Mesenchymal stem cell (in vitro differentiated cells and primary cell): Measurements from ENCODE around the gene MAN2A1.

ENCODE experiments used
- DNase-seq: peaks from one replicate; pipeline ENCODE4 v3.0.0-alpha.2; 2013
- H2AFZ ChIP-seq: one replicate; pipeline ENCODE4 v1.6.1; 2013; ENCODE audit warnings: low read depth, mild to moderate bottlenecking, control low read depth, inconsistent platforms, low read length, moderate library complexity
- H2AK5ac ChIP-seq: 2 replicates; pipeline ENCODE4 v1.6.1; 2013; ENCODE audit warnings: low read length, moderate library complexity, mild to moderate bottlenecking, inconsistent platforms; ENCODE audit not compliant: severe bottlenecking
- H2BK120ac ChIP-seq: one replicate; pipeline ENCODE4 v1.6.1; 2013; ENCODE audit warnings: low read depth, mild to moderate bottlenecking, inconsistent platforms, low read length, moderate library complexity
- H2BK12ac ChIP-seq, 2 experiments: one replicate each; pipeline ENCODE4 v1.6.1; 2013; ENCODE audit warnings: inconsistent platforms in 2 of 2, low read length in 2 of 2, mild to moderate bottlenecking in 2 of 2, moderate library complexity in 2 of 2, control low read depth in 1 of 2
- H2BK15ac ChIP-seq: one replicate; pipeline ENCODE4 v1.6.1; 2013; ENCODE audit warnings: mild to moderate bottlenecking, low read depth, inconsistent platforms; ENCODE audit not compliant: poor library complexity, severe bottlenecking
- H2BK5ac ChIP-seq: 2 replicates; pipeline ENCODE4 v1.6.1; 2013; ENCODE audit warnings: low read depth, mild to moderate bottlenecking, low read length, control low read depth, inconsistent platforms; ENCODE audit not compliant: poor library complexity, severe bottlenecking
- H3K14ac ChIP-seq, 2 experiments: one replicate each; pipeline ENCODE4 v1.6.1; 2013; ENCODE audit warnings: inconsistent platforms in 2 of 2, low read length in 2 of 2, control low read depth in 1 of 2, mild to moderate bottlenecking in 1 of 2, moderate library complexity in 1 of 2
- H3K18ac ChIP-seq, 2 experiments: one replicate each; pipeline ENCODE4 v1.6.1; 2013; ENCODE audit warnings: inconsistent platforms in 2 of 2, low read length in 2 of 2, control low read depth in 1 of 2, low read depth in 1 of 2, mild to moderate bottlenecking in 1 of 2
- H3K23ac ChIP-seq, 2 experiments: one replicate each; pipeline ENCODE4 v1.6.1; 2013; ENCODE audit warnings: inconsistent platforms in 2 of 2, low read length in 2 of 2, mild to moderate bottlenecking in 2 of 2, moderate library complexity in 2 of 2, control low read depth in 1 of 2
- H3K27ac ChIP-seq: 2 replicates; pipeline ENCODE4 v1.5.1; 2013; ENCODE audit warnings: mild to moderate bottlenecking, moderate library complexity, low read length, control low read depth, inconsistent platforms; ENCODE audit not compliant: poor library complexity, severe bottlenecking
- H3K27me3 ChIP-seq, 2 experiments: 2 replicates each; pipeline versions ENCODE4 v1.6.1 to v1.7.0; 2013; ENCODE audit warnings: low read length in 2 of 2, mild to moderate bottlenecking in 2 of 2, moderate library complexity in 2 of 2, control low read depth in 1 of 2, inconsistent platforms in 1 of 2; ENCODE audit not compliant: control insufficient read depth in 1 of 2, insufficient read depth in 1 of 2
- H3K36me3 ChIP-seq, 2 experiments: 2 replicates each; pipeline versions ENCODE4 v1.6.1 to v1.7.0; 2013; ENCODE audit warnings: low read length in 2 of 2, control low read depth in 1 of 2, inconsistent platforms in 1 of 2, low read depth in 1 of 2, mild to moderate bottlenecking in 1 of 2; ENCODE audit not compliant: insufficient read depth in 2 of 2, control insufficient read depth in 1 of 2
- H3K4ac ChIP-seq, 2 experiments: one replicate each; pipeline ENCODE4 v1.6.1; 2013; ENCODE audit warnings: inconsistent platforms in 2 of 2, low read length in 2 of 2, mild to moderate bottlenecking in 2 of 2, moderate library complexity in 2 of 2, control low read depth in 1 of 2, low read depth in 1 of 2
- H3K4me1 ChIP-seq: 2 replicates; pipeline ENCODE4 v1.6.1; 2013; ENCODE audit warnings: low read depth, low read length, control low read depth; ENCODE audit not compliant: control insufficient read depth, insufficient read depth
- H3K4me2 ChIP-seq: 2 replicates; pipeline ENCODE4 v1.6.1; 2013; ENCODE audit warnings: low read length, mild to moderate bottlenecking, inconsistent platforms; ENCODE audit not compliant: poor library complexity, severe bottlenecking
- H3K4me3 ChIP-seq, 2 experiments: 2 replicates each; pipeline versions ENCODE4 v1.5.1 to v1.7.0; 2013; ENCODE audit warnings: low read length in 2 of 2, mild to moderate bottlenecking in 2 of 2, control low read depth in 1 of 2, low read depth in 1 of 2; ENCODE audit not compliant: insufficient read depth in 1 of 2
- H3K79me1 ChIP-seq: replicated peaks from 2 replicates; pipeline ENCODE4 v1.6.1; 2013; ENCODE audit warnings: mild to moderate bottlenecking, control low read depth, low read length, inconsistent platforms; ENCODE audit not compliant: poor library complexity, severe bottlenecking
- H3K9ac ChIP-seq: 2 replicates; pipeline ENCODE4 v1.7.0; 2013; ENCODE audit warnings: mild to moderate bottlenecking, low read length, moderate library complexity
- H3K9me3 ChIP-seq: 2 replicates; pipeline ENCODE4 v1.7.0; 2013; ENCODE audit warnings: mild to moderate bottlenecking, low read length; ENCODE audit not compliant: control insufficient read depth
- H4K8ac ChIP-seq: one replicate; pipeline ENCODE4 v1.6.1; 2013; ENCODE audit warnings: inconsistent platforms, mild to moderate bottlenecking, low read length, moderate library complexity
- H4K91ac ChIP-seq: one replicate; pipeline ENCODE4 v1.6.1; 2013; ENCODE audit warnings: mild to moderate bottlenecking, low read length, inconsistent platforms
- WGBS: methylation state at CpG from one replicate; pipeline ENCODE4 v1.1.7; 2013; ENCODE audit warnings: mixed read lengths; 5-methylcytosine and 5-hydroxymethylcytosine counted together

The MAN2A1 gene

DNA sequence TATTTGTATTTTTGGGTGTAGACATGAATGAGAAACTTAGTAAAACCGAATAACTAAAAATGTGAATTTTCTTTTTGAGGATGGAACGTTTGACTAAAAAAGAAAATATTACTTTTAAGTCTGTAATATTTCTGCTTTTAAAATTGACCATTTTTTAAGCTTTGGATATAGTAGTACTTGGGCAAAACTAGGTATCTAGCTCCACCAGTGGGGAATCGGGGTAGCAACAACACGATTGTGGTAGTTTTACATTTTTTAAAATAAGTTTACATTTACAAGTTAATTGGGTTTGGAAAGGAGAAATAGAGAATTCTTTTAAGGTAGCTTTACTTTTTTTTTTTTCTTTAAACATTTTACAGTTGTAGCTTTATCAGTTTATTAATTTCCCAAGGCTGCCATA is 154.4 kb downstream of the MAN2A1 start:
- no peak overlapping the region for H2BK5ac ChIP-seq

DNA sequence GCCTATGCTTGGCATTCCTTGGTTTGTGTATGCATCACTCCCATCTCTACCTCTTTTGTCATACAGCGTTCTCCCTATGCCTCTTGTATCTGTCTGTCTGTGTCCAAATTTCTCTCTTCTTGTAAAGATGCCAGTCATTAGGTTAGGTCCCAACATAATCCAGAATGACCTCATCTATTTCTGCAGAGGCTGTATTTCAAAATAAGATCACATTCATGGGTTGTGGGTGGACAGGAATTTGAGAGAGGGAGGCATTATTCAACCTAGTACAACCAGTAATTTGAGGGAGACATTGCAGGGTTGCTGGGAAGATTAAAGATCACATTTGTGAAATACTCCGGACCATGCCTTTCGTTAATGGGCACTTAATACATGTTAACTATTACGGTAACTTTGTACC is 155.0 kb downstream of the MAN2A1 start:
- Histone ChIP-seq H3K4me3 (no peak overlapping the region), H2BK12ac (no peak overlapping the region), H3K18ac (no peak overlapping the region), H3K23ac (no peak overlapping the region), H2BK5ac (no peak overlapping the region), H3K27ac (no peak overlapping the region), H3K9me3 (no peaks in the 10 kb centered on the region), H3K27me3 (no peaks in the 10 kb centered on the region), H3K4ac (no peak overlapping the region), H2BK15ac (no peak overlapping the region), H4K91ac (no peak overlapping the region), H4K8ac (no peak overlapping the region), H3K4me2 (no peak overlapping the region), H3K36me3 (peaks cover 9 to 72% of the 10 kb centered on the region in 2 experiments), H3K14ac (no peak overlapping the region), H3K9ac (no peak overlapping the region), H3K4me1 (no peaks in the 10 kb centered on the region), H2AFZ (no peak overlapping the region), H2BK120ac (no peak overlapping the region), H3K79me1 (peaks cover 3% of the 10 kb centered on the region), H2AK5ac (no peak overlapping the region)
- 100% methylated on average over 1 of the region's 4 CpGs for WGBS
- DNase-seq = no peak

More for the DNA sequence above, 154.4 kb downstream of the MAN2A1 start:
- Histone ChIP-seq H3K4me2 (no peak overlapping the region), H3K9me3 (no peaks in the 10 kb centered on the region), H3K9ac (no peak overlapping the region), H3K27ac (no peak overlapping the region), H3K4me1 (no peaks in the 10 kb centered on the region), H3K4me3 (no peak overlapping the region), H2AFZ (no peak overlapping the region), H2BK12ac (no peak overlapping the region), H3K14ac (no peak overlapping the region), H4K91ac (no peak overlapping the region), H4K8ac (no peak overlapping the region), H3K79me1 (peaks cover 5% of the 10 kb centered on the region), H2BK15ac (no peak overlapping the region), H3K27me3 (no peaks in the 10 kb centered on the region), H3K36me3 (peaks cover 8 to 67% of the 10 kb centered on the region in 2 experiments), H2BK120ac (no peak overlapping the region), H2AK5ac (no peak overlapping the region), H3K4ac (no peak overlapping the region), H3K23ac (no peak overlapping the region), H3K18ac (no peak overlapping the region)
- 90% methylated on average over 2 of the region's 4 CpGs for WGBS
- no peak for DNase-seq

DNA sequence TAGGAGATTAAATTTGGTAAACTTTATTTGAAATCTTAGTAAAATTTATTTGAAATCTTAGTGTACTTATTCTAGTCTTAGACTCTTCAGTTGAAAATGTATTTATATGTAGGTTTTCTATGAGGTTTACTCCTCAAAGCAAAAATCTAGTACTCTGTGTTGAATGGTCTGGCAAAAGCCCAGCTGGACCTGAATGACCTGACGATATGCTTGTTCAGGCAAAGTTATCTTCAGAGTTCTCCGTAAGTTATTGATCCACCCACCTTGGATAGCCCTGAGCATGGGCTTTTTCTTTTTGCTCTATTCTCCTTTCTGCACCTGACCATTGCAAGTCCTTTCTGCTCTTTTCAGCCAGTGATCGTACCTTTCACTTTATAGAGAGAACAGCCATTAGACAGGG is 158.4 kb downstream of the MAN2A1 start:
- no peaks in the 10 kb centered on the region for H3K4me1 ChIP-seq
- H3K23ac ChIP-seq = no peak overlapping the region
- H2BK12ac ChIP-seq = no peak overlapping the region
- no peak overlapping the region for H4K91ac ChIP-seq
- no peaks in the 10 kb centered on the region for H3K9me3 ChIP-seq
- no peak overlapping the region for H3K4me2 ChIP-seq
- H3K14ac ChIP-seq = no peak overlapping the region
- H3K18ac ChIP-seq = no peak overlapping the region
- no peak overlapping the region for H2AK5ac ChIP-seq
- no peak overlapping the region for H2BK120ac ChIP-seq
- no peak for DNase-seq
- H3K4me3 ChIP-seq = no peak overlapping the region
- H3K4ac ChIP-seq = no peak overlapping the region
- no peak overlapping the region for H2BK15ac ChIP-seq
- no peak overlapping the region for H2BK5ac ChIP-seq
- H3K27ac ChIP-seq = no peak overlapping the region
- no peaks in the 10 kb centered on the region for H3K27me3 ChIP-seq
- WGBS = 98% methylated on average over 3 of the region's 3 CpGs
- H3K9ac ChIP-seq = no peak overlapping the region
- no peak overlapping the region for H2AFZ ChIP-seq
- peaks cover 3 to 55% of the 10 kb centered on the region in 2 experiments for H3K36me3 ChIP-seq
- no peak overlapping the region for H4K8ac ChIP-seq
- peaks cover 3% of the 10 kb centered on the region for H3K79me1 ChIP-seq

DNA sequence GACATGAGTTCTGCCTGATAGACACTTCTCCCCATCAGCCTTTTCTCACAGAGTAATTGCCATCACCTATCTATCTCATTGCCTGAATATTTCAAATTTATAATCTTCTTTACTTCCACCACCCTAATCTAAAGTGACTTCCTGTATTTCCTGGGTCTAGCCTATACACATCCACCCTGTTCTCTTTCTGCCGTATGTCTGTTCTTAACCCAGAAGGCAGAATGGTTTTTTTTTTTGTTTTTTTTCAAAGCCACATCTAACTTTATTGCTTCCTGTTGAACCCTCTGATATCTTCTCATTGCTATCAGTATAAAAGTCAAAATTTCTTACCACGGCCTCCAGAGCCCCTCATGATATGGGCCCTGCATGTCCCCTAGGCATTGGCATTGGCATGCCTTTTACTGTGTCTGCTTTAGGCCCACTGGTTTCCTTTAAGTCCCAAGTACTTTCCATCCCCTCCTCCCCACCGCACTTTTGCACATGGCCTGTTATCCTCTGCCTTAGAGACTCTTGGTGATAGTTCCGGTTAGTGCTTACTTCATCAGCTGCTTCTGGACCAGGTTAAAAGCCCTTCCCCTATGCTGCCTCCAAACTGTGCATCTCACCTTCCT is 159.9 kb downstream of the MAN2A1 start:
- H2BK120ac ChIP-seq = no peak overlapping the region
- no peak overlapping the region for H3K4ac ChIP-seq
- H2AK5ac ChIP-seq = no peak overlapping the region
- no peak overlapping the region for H2AFZ ChIP-seq
- H4K91ac ChIP-seq = no peak overlapping the region
- no peak for DNase-seq
- no peak overlapping the region for H2BK12ac ChIP-seq
- peaks cover 3% of the 10 kb centered on the region for H3K79me1 ChIP-seq
- no peak overlapping the region for H4K8ac ChIP-seq
- peaks cover 3 to 53% of the 10 kb centered on the region in 2 experiments for H3K36me3 ChIP-seq
- H3K23ac ChIP-seq = peak overlapping the region in 1 of 2 experiments; percentile 26
- H3K4me1 ChIP-seq = no peaks in the 10 kb centered on the region
- no peak overlapping the region for H3K9ac ChIP-seq
- H3K27me3 ChIP-seq = no peaks in the 10 kb centered on the region
- H3K4me3 ChIP-seq = no peak overlapping the region
- H3K18ac ChIP-seq = no peak overlapping the region
- no peak overlapping the region for H3K27ac ChIP-seq
- H3K14ac ChIP-seq = no peak overlapping the region
- H2BK15ac ChIP-seq = no peak overlapping the region
- H3K4me2 ChIP-seq = no peak overlapping the region
- WGBS = 96% methylated on average over 4 of the region's 4 CpGs
- H3K9me3 ChIP-seq = no peaks in the 10 kb centered on the region
- no peak overlapping the region for H2BK5ac ChIP-seq
